ENCODE results near the gene RBM4. TPM values are rescaled to one million over a fixed set of nuclear protein-coding genes. Genes with fewer than 3 reads are reported as not detected.
A peak's percentile ranks its signal among the peaks of the same experiment; 100 is the strongest.

The RBM4 gene
- total RNA-seq, 3 donors from 2014 or later (not counting 1 experiment from before 2014, with no cell fraction given): 219 to 241 (median 224) TPM

GRCh38 chr11:66614073-66614472, 24.4 kb upstream of the RBM4 start:
- no peak for TF ChIP-seq CTCF (IDR thresholded peaks at IDR 0.05)
- H3K36me3 ChIP-seq (ENCODE audit: control insufficient read depth, insufficient read depth, low read length): peaks cover 3% of the 10 kb centered on the region
- intact Hi-C loops (cut with micrococcal nuclease): no loop called here
- no peak overlapping the region for H3K27ac Mint-ChIP-seq
- no peak overlapping the region for H3K27ac ChIP-seq (ENCODE audit: low read length)
- H3K4me1 ChIP-seq (ENCODE audit: control insufficient read depth, insufficient read depth, low read length): peaks cover 42% of the 10 kb centered on the region
- H3K9me3 ChIP-seq (ENCODE audit: control insufficient read depth, insufficient read depth, low read length): no peaks in the 10 kb centered on the region
- no peaks in the 10 kb centered on the region for H3K27me3 Mint-ChIP-seq (ENCODE audit: low read depth in 2 of 2)
- H3K36me3 Mint-ChIP-seq: no peaks in the 10 kb centered on the region
- 95% methylated on average over 13 of the region's 13 CpGs for WGBS (ENCODE audit: insufficient coverage)
- no peak overlapping the region for H3K4me3 ChIP-seq (ENCODE audit: low read length)
- ATAC-seq (no peak), DNase-seq (no peak)
- no peaks in the 10 kb centered on the region for H3K27me3 ChIP-seq (ENCODE audit: control insufficient read depth, insufficient read depth, low read length)
- peaks cover 38 to 44% of the 10 kb centered on the region in 2 donors for H3K4me1 Mint-ChIP-seq
- H3K9me3 Mint-ChIP-seq: no peaks in the 10 kb centered on the region
- H3K4me3 Mint-ChIP-seq: no peak overlapping the region

GRCh38 chr11:66616379-66617154, 21.9 kb upstream of the RBM4 start, which contains the start of gene RBM14:
RBM14 (plus strand) TSS chr11:66616630; CDS start chr11:66616721, 91 bp downstream.
- H3K27me3 Mint-ChIP-seq (ENCODE audit: low read depth in 2 of 2): no peaks in the 10 kb centered on the region
- peak within 1 kb of the TSS; percentile 99 to 100 for H3K27ac Mint-ChIP-seq
- H3K36me3 Mint-ChIP-seq: no peaks in the 10 kb centered on the region
- H3K9me3 ChIP-seq (ENCODE audit: control insufficient read depth, insufficient read depth, low read length): no peaks in the 10 kb centered on the region
- intact Hi-C loops (cut with micrococcal nuclease): loop anchor here (1.0 kb wide), 4 partner anchors 22 to 70 kb away; partner anchors contain the start of genes ACTN3, CCDC87, CCS and RBM4
- TF ChIP-seq CTCF (IDR thresholded peaks at IDR 0.05): no peak
- H3K9me3 Mint-ChIP-seq: no peaks in the 10 kb centered on the region
- under 1% methylated on average over 90 of the region's 90 CpGs for WGBS (ENCODE audit: insufficient coverage)
- peaks cover 47% of the 10 kb centered on the region for H3K4me1 ChIP-seq (ENCODE audit: control insufficient read depth, insufficient read depth, low read length)
- ATAC-seq (peak; percentile 79 to 94 (median 86)), DNase-seq (peak; percentile 99)
- no peaks in the 10 kb centered on the region for H3K27me3 ChIP-seq (ENCODE audit: control insufficient read depth, insufficient read depth, low read length)
- H3K4me3 ChIP-seq (ENCODE audit: low read length): peak within 1 kb of the TSS; percentile 94
- peak within 1 kb of the TSS; percentile 95 for H3K27ac ChIP-seq (ENCODE audit: low read length)
- peaks cover 6% of the 10 kb centered on the region for H3K36me3 ChIP-seq (ENCODE audit: control insufficient read depth, insufficient read depth, low read length)
- H3K4me3 Mint-ChIP-seq: peak within 1 kb of the TSS; percentile 99
- H3K4me1 Mint-ChIP-seq: peaks cover 45 to 46% of the 10 kb centered on the region in 2 donors

GRCh38 chr11:66617155-66617834, 21.2 kb upstream of the RBM4 start:
- Histone ChIP-seq H3K27me3 (ENCODE audit: control insufficient read depth, insufficient read depth, low read length) (no peaks in the 10 kb centered on the region), H3K4me1 (ENCODE audit: control insufficient read depth, insufficient read depth, low read length) (peaks cover 53% of the 10 kb centered on the region), H3K4me3 (ENCODE audit: low read length) (peak overlapping the region; percentile 94), H3K36me3 (ENCODE audit: control insufficient read depth, insufficient read depth, low read length) (peaks cover 6% of the 10 kb centered on the region), H3K9me3 (ENCODE audit: control insufficient read depth, insufficient read depth, low read length) (no peaks in the 10 kb centered on the region), H3K27ac (ENCODE audit: low read length) (peak overlapping the region; percentile 95)
- peak overlapping the region; percentile 99 for H3K4me3 Mint-ChIP-seq
- intact Hi-C loops (cut with micrococcal nuclease): no loop called here
- H3K27me3 Mint-ChIP-seq (ENCODE audit: low read depth in 2 of 2): no peaks in the 10 kb centered on the region
- peak overlapping the region; percentile 99 to 100 for H3K27ac Mint-ChIP-seq
- under 1% methylated on average over 38 of the region's 38 CpGs for WGBS (ENCODE audit: insufficient coverage)
- H3K9me3 Mint-ChIP-seq: no peaks in the 10 kb centered on the region
- ATAC-seq: peak in 1 of 3 donors; percentile 3
- peak in 1 of 2 donors; percentile 75 for DNase-seq
- TF ChIP-seq CTCF (IDR thresholded peaks at IDR 0.05): no peak
- peaks cover 53 to 54% of the 10 kb centered on the region in 2 donors for H3K4me1 Mint-ChIP-seq
- H3K36me3 Mint-ChIP-seq: no peaks in the 10 kb centered on the region
